MCF 10A (cell line): ENCODE results near the gene R3HDM4. TPM values are rescaled to one million over a fixed set of nuclear protein-coding genes. Genes with fewer than 3 reads are reported as not detected.

Experiments
- BruUV-seq: library from RNA; stranded (reverse); fragments of 400-500 nt; replicated peaks from 2 replicates; lab custom pipeline; 2021; lab: Mats Ljungman, UMichigan
- CTCF ChIA-PET: fragments of 300-600 bp; sonication (Branson Sonifier 250); formaldehyde crosslinking; extraction: SDS; loops from one replicate; lab custom pipeline; 2021; ENCODE audit warnings: antibody characterized with exemption, inconsistent platforms; lab: Yijun Ruan, JAX
- POLR2A ChIA-PET: fragments of 300-600, 350-650 bp; sonication (Branson Sonifier 250); formaldehyde crosslinking; extraction: SDS; loops from one replicate; lab custom pipeline; 2020; ENCODE audit warnings: antibody characterized with exemption, inconsistent platforms; lab: Yijun Ruan, JAX
- DNase-seq: peaks from one replicate; pipeline ENCODE4 v3.0.0-alpha.2; 2018; ENCODE audit not compliant: unreplicated experiment
- H3K27ac Mint-ChIP-seq: one replicate; pipeline ENCODE4 v1.8.0; 2022; ENCODE audit warnings: mild to moderate bottlenecking, low read depth, mixed read lengths; ENCODE audit not compliant: unreplicated experiment
- H3K27me3 Mint-ChIP-seq: one replicate; pipeline ENCODE4 v1.8.0; 2022; ENCODE audit warnings: mixed read lengths; ENCODE audit not compliant: insufficient read depth, unreplicated experiment
- H3K36me3 Mint-ChIP-seq: one replicate; pipeline ENCODE4 v1.8.0; 2022; ENCODE audit warnings: mild to moderate bottlenecking, moderate library complexity, mixed read lengths; ENCODE audit not compliant: insufficient read depth, unreplicated experiment
- H3K4me1 Mint-ChIP-seq: one replicate; pipeline ENCODE4 v1.8.0; 2022; ENCODE audit warnings: mixed read lengths; ENCODE audit not compliant: insufficient read depth, unreplicated experiment
- H3K4me3 Mint-ChIP-seq: one replicate; pipeline ENCODE4 v1.8.0; 2022; ENCODE audit warnings: mild to moderate bottlenecking, moderate library complexity, mixed read lengths; ENCODE audit not compliant: unreplicated experiment
- H3K9me3 Mint-ChIP-seq: one replicate; pipeline ENCODE4 v1.8.0; 2022; ENCODE audit warnings: mixed read lengths; ENCODE audit not compliant: unreplicated experiment
- intact Hi-C: fragments of 100-400 bp; cut with micrococcal nuclease; formaldehyde crosslinking; loops from 2 replicates; pipeline ENCODE4 v1.14.1; 2022
- total RNA-seq: library from RNA; stranded (reverse); gene quantifications from 2 replicates; pipeline ENCODE4 v1.2.3, GENCODE V29; 2022
- TF ChIP-seq, protein P1 (sequence below): fragments of 200-600 bp; IDR thresholded peaks from one replicate; pipeline ENCODE4 v1.8.0; 2022; ENCODE audit warnings: antibody characterized with exemption, mild to moderate bottlenecking; ENCODE audit not compliant: unreplicated experiment

The R3HDM4 gene
- total RNA-seq, 1 experiment from 2014 or later, result 73.6 TPM

DNA sequence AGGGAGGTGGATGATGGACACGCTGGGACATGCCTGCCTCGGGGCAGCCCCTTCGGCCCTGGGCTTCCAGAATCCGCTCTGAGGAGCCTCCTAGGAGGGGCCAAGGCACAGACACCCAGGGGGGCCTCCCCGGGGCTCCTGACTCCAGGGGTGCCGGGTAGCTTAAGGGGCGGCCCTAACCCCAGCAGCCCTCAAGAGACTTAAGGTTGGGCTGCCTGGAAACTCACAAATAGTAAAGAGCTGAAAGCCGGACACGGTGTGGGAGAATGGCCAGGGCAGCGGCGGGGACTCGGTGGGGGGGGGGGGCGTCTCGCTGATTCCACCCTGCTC lies 20.5 kb upstream of the R3HDM4 start:
- Mint-ChIP-seq H3K27me3 (no peaks in the 10 kb centered on the region), H3K4me3 (peak overlapping the region; percentile 14), H3K4me1 (peaks cover 18% of the 10 kb centered on the region), H3K36me3 (peaks cover 30% of the 10 kb centered on the region), H3K9me3 (no peaks in the 10 kb centered on the region), H3K27ac (no peak overlapping the region)
- ChIA-PET POLR2A (interaction anchor here (0.6 to 1.5 kb wide), 7 partner anchors 8 to 236 kb away, joined by 3 to 7 read pairs (median 3); partner anchors contain the start of genes MED16, R3HDM4, RNU6-9 and WDR18), CTCF (no interaction called here)
- TF ChIP-seq, protein P1, sequence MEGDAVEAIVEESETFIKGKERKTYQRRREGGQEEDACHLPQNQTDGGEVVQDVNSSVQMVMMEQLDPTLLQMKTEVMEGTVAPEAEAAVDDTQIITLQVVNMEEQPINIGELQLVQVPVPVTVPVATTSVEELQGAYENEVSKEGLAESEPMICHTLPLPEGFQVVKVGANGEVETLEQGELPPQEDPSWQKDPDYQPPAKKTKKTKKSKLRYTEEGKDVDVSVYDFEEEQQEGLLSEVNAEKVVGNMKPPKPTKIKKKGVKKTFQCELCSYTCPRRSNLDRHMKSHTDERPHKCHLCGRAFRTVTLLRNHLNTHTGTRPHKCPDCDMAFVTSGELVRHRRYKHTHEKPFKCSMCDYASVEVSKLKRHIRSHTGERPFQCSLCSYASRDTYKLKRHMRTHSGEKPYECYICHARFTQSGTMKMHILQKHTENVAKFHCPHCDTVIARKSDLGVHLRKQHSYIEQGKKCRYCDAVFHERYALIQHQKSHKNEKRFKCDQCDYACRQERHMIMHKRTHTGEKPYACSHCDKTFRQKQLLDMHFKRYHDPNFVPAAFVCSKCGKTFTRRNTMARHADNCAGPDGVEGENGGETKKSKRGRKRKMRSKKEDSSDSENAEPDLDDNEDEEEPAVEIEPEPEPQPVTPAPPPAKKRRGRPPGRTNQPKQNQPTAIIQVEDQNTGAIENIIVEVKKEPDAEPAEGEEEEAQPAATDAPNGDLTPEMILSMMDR, result no peak
- intact Hi-C loops, result no loop called here
- no TSS peak for BruUV-seq
- DNase-seq, result no peak

DNA sequence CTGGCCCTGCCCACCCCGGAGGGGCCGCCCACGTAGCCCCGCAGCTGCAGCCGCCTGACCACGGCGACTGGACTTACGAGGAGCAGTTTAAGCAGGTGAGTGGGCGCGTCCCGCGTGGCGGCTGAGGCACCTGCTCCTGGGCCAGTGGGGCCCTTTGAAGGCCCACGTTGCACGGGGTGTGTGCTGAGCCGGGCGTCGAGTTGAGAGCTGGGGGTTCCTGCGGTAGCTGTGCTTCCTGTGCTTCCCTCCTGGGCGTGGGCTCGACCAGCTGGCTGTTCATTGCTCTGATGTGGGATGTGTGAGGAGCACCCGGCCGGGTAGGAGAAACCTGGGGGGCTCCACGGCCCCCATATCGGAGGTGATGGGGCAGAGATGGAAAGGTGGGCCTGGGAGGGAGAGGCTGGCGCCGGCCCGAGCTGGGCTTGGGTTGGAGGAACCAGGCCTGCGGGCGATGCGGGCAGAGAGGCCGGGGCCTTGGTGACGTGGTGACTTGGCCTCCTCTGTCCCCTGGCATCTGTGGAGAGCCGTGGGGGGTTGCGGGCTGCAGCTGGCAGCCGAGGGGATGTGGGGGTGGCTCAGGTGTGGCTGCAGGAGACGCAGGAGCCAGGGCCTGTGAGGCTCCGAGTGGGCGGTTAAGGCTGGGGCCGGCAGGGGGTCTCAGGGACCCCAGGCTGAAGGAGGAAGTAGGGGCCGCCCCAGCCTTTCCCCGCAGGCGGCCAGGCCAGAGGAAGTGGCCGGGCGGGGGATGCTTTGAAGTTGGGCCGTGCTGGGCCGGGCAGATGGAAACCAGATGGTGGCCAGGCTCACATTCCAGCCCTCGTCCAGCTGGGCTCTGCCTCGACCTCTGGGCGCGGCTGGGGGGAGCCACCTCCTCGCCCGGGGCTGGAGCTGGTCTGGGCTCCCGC lies 19.9 kb upstream of the R3HDM4 start:
- Mint-ChIP-seq H3K9me3 (no peaks in the 10 kb centered on the region), H3K36me3 (peaks cover 30% of the 10 kb centered on the region), H3K27me3 (no peaks in the 10 kb centered on the region), H3K27ac (no peak overlapping the region), H3K4me3 (peak overlapping the region; percentile 36), H3K4me1 (peaks cover 18% of the 10 kb centered on the region)
- intact Hi-C loops, result no loop called here
- TF ChIP-seq, protein P1, result no peak
- DNase-seq, result peak; percentile 77
- no TSS peak for BruUV-seq
- POLR2A ChIA-PET, result interaction anchor here (0.8 to 1.5 kb wide), 7 partner anchors 8 to 236 kb away, joined by 3 to 7 read pairs (median 3); partner anchors contain the start of genes MED16, R3HDM4, RNU6-9 and WDR18
- CTCF ChIA-PET, result no interaction called here

DNA sequence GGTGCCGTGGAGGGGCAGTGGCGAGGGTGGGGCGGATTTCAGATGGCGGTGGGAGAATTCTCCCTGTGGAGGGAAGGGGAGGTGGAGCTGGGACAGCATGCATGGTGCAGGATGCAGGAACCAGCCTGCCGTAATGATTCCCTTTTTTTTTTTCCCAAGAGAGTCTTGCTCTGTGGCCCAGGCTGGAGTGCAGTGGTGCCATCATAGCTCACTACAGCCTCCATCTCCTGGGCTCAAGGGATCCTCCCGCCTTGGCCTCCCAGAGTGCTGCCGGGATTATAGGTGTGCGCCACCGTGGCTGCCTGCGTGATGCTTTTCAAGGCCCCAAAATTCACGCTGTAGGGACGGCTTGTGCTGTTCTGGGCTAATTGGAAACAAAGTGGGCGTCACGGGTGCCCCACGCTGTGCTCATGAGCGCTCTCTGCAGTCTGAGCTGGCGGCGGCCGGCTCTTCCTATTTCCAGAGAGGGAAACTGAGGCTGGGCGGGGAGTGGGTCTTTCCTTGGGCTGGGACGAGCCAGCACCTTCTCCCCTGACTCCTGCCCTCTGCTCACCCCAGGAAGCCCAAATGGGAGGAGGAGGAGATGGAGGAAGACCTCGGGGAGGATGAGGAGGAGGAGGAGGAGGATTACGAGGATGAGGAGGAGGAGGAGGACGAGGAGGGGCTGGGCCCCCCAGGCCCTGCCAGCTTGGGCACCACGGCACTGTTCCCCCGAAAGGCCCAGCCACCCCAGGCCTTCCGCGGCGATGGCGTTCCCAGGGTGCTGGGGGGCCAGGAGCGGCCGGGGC lies 19.0 kb upstream of the R3HDM4 start:
- ChIA-PET POLR2A (interaction anchor here (0.6 to 1.2 kb wide), 3 partner anchors 8 to 131 kb away, joined by 3 read pairs; no protein-coding TSS in a partner anchor), CTCF (interaction anchor here (0.5 to 0.9 kb wide), 2 partner anchors 9 to 50 kb away, joined by 3 read pairs; no protein-coding TSS in a partner anchor)
- TF ChIP-seq, protein P1, result no peak
- Mint-ChIP-seq H3K9me3 (no peaks in the 10 kb centered on the region), H3K4me3 (no peak overlapping the region), H3K4me1 (peaks cover 18% of the 10 kb centered on the region), H3K36me3 (peaks cover 23% of the 10 kb centered on the region), H3K27me3 (no peaks in the 10 kb centered on the region), H3K27ac (no peak overlapping the region)
- intact Hi-C loops, result no loop called here
- DNase-seq, result no peak
- no TSS peak for BruUV-seq

DNA sequence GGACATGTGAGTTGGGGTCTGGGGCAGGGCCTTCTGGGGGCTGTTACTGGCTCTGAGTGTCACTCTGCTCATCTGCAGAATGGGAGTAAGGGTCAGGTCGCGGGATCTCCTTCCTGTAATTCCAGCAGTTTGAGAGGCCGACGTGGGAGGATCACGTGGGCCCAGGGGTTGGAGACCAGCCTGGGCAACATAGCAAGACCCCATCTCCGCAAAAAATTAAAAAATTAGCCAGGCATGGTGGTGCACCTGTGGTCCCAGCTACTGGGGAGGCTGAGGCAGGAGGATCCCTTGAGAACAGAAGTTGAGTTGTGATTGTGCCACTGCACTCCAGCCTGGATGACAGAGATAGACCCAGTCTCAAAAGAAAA lies 16.9 kb upstream of the R3HDM4 start:
- Mint-ChIP-seq H3K27ac (no peak overlapping the region), H3K9me3 (no peaks in the 10 kb centered on the region), H3K27me3 (no peaks in the 10 kb centered on the region), H3K4me3 (no peak overlapping the region), H3K4me1 (peaks cover 18% of the 10 kb centered on the region), H3K36me3 (peaks cover 21% of the 10 kb centered on the region)
- intact Hi-C loops, result no loop called here
- ChIA-PET POLR2A (interaction anchor here (0.7 kb wide), 1 partner anchor 9 kb away, joined by 3 read pairs; no protein-coding TSS in a partner anchor), CTCF (interaction anchor here (0.8 kb wide), 1 partner anchor 54 kb away, joined by 3 read pairs; no protein-coding TSS in a partner anchor)
- BruUV-seq, result no TSS peak
- no peak for DNase-seq
- TF ChIP-seq, protein P1, result no peak
